PC-3 (cell line): ENCODE data around the gene IBSP. TPM values are rescaled to one million over a fixed set of nuclear protein-coding genes. Genes with fewer than 3 reads are reported as not detected.

Experiments used
- total RNA-seq: library from RNA; depleted of rRNA; stranded (reverse); fragments of >200 nt; gene quantifications from 2 replicates; pipeline ENCODE4 v1.2.3, GENCODE V29; 2014; rRNA removed

Gene IBSP
- total RNA-seq, 1 experiment from 2014 or later: not detected

Other genes with a start within 250 kb of the IBSP start
- gene DSPP, start 191.0 kb upstream of the IBSP start, total RNA-seq: 0.04 TPM in 1 of 2 replicates, not detected in the other
- not detected in 2 replicates for gene DMP1, start 149.3 kb upstream of the IBSP start, total RNA-seq
- not detected in 2 replicates for gene MEPE, start 33.4 kb downstream of the IBSP start, total RNA-seq
- not detected in 2 replicates for gene SPP1, start 176.2 kb downstream of the IBSP start, total RNA-seq
- gene PKD2, start 208.1 kb downstream of the IBSP start, total RNA-seq: 12.9 and 14.9 TPM in 2 replicates